Effector memory CD4-positive, alpha-beta T cell (primary cell): ENCODE data around the gene SERPINE3.

ENCODE experiments used
- DNase-seq, 3 donors: peaks; one replicate each; pipeline ENCODE4 v3.0.0-alpha.2; 2020
- H3K27ac ChIP-seq: 2 replicates; pipeline ENCODE4 v1.7.0; 2013; ENCODE audit warnings: mild to moderate bottlenecking, low read length, moderate library complexity; ENCODE audit not compliant: insufficient read depth, poor library complexity, severe bottlenecking
- H3K27me3 ChIP-seq: replicated peaks from 2 replicates; pipeline ENCODE4 v1.7.0; 2013; ENCODE audit warnings: mild to moderate bottlenecking, low read length; ENCODE audit not compliant: insufficient read depth, control insufficient read depth, poor library complexity, severe bottlenecking
- H3K36me3 ChIP-seq: 2 replicates; pipeline ENCODE4 v1.7.0; 2013; ENCODE audit warnings: mild to moderate bottlenecking, low read length, moderate library complexity; ENCODE audit not compliant: control insufficient read depth, insufficient read depth
- H3K4me1 ChIP-seq: 2 replicates; pipeline ENCODE4 v1.7.0; 2013; ENCODE audit warnings: low read length, mild to moderate bottlenecking; ENCODE audit not compliant: control insufficient read depth, insufficient read depth, poor library complexity, severe bottlenecking
- H3K4me3 ChIP-seq: 2 replicates; pipeline ENCODE4 v1.7.0; 2013; ENCODE audit warnings: low read length, low read depth, mild to moderate bottlenecking; ENCODE audit not compliant: insufficient read depth, poor library complexity, severe bottlenecking
- H3K9me3 ChIP-seq: 2 replicates; pipeline ENCODE4 v1.7.0; 2013; ENCODE audit warnings: mild to moderate bottlenecking, low read length, moderate library complexity; ENCODE audit not compliant: control insufficient read depth

SERPINE3 gene

GRCh38 chr13:51326777-51327176, 12.7 kb upstream of the SERPINE3 start:
- no peaks in the 10 kb centered on the region for H3K27me3 ChIP-seq
- H3K36me3 ChIP-seq: no peaks in the 10 kb centered on the region
- no peak overlapping the region for H3K4me3 ChIP-seq
- DNase-seq: no peak
- no peaks in the 10 kb centered on the region for H3K4me1 ChIP-seq
- no peak overlapping the region for H3K27ac ChIP-seq
- H3K9me3 ChIP-seq: no peaks in the 10 kb centered on the region

GRCh38 chr13:51327961-51328360, 11.5 kb upstream of the SERPINE3 start:
- Histone ChIP-seq H3K4me3 (no peak overlapping the region), H3K9me3 (no peaks in the 10 kb centered on the region), H3K27ac (no peak overlapping the region), H3K27me3 (no peaks in the 10 kb centered on the region), H3K36me3 (no peaks in the 10 kb centered on the region), H3K4me1 (no peaks in the 10 kb centered on the region)
- no peak for DNase-seq

GRCh38 chr13:51328488-51328887, 11.0 kb upstream of the SERPINE3 start:
- Histone ChIP-seq H3K36me3 (no peaks in the 10 kb centered on the region), H3K4me1 (no peaks in the 10 kb centered on the region), H3K9me3 (no peaks in the 10 kb centered on the region), H3K27me3 (no peaks in the 10 kb centered on the region), H3K27ac (no peak overlapping the region), H3K4me3 (no peak overlapping the region)
- DNase-seq: no peak

GRCh38 chr13:51329606-51330005, 9.9 kb upstream of the SERPINE3 start:
- no peaks in the 10 kb centered on the region for H3K4me1 ChIP-seq
- no peaks in the 10 kb centered on the region for H3K36me3 ChIP-seq
- H3K27ac ChIP-seq: no peak overlapping the region
- no peaks in the 10 kb centered on the region for H3K9me3 ChIP-seq
- no peak overlapping the region for H3K4me3 ChIP-seq
- no peak for DNase-seq
- no peaks in the 10 kb centered on the region for H3K27me3 ChIP-seq

GRCh38 chr13:51330791-51331190, 8.7 kb upstream of the SERPINE3 start:
- DNase-seq: no peak
- H3K4me3 ChIP-seq: no peak overlapping the region
- H3K27ac ChIP-seq: no peak overlapping the region
- no peaks in the 10 kb centered on the region for H3K4me1 ChIP-seq
- no peaks in the 10 kb centered on the region for H3K36me3 ChIP-seq
- no peaks in the 10 kb centered on the region for H3K9me3 ChIP-seq
- H3K27me3 ChIP-seq: no peaks in the 10 kb centered on the region

- Histone ChIP-seq H3K4me1 (no peaks in the 10 kb centered on the region), H3K27ac (no peak overlapping the region), H3K4me3 (no peak overlapping the region), H3K36me3 (no peaks in the 10 kb centered on the region), H3K27me3 (no peaks in the 10 kb centered on the region), H3K9me3 (no peaks in the 10 kb centered on the region)
- no peak for DNase-seq
Observed at GRCh38 chr13:51331354-51331861, 8.1 kb upstream of the SERPINE3 start.

DNA sequence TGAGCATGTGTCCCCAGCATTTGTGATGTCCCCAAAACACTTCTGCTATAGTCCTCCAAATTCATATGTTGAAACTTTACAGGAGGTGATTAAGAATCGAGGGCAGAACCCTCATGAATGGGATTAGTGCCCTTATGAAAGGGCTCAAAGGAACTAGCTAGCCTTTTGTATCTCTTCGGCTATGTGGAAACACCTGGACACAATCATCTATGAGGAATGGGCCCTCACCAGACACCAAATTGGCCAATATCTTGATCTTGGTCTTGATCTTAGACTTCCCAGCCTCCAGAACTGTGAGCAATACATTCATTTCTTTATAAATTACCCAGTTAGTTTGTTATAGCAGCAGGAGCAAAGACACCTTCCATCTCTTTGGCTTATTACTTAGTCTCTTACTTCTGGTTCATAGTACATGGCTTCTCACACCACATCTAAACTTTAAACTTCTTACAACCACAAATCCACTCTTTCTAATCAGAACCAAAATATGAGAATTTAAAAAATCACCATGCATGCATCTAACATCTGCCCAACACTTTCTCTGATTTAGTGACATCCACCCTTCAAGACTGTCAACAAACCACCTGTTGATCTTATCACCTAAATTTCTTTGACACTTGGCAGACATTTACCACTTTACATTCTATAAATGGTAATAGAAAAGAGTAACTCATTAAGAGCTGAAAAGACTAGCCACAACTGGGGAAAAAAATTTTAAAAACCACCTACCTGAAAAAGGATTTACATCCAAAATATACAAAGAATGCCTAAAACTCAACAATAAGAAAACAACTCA, 6.7 kb upstream of the SERPINE3 start:
- Histone ChIP-seq H3K27ac (no peak overlapping the region), H3K9me3 (no peaks in the 10 kb centered on the region), H3K36me3 (no peaks in the 10 kb centered on the region), H3K4me1 (no peaks in the 10 kb centered on the region), H3K27me3 (no peaks in the 10 kb centered on the region), H3K4me3 (no peak overlapping the region)
- no peak for DNase-seq

GRCh38 chr13:51333421-51333820, 6.1 kb upstream of the SERPINE3 start:
- Histone ChIP-seq H3K9me3 (no peaks in the 10 kb centered on the region), H3K27ac (no peak overlapping the region), H3K36me3 (no peaks in the 10 kb centered on the region), H3K4me3 (no peak overlapping the region), H3K27me3 (no peaks in the 10 kb centered on the region), H3K4me1 (no peaks in the 10 kb centered on the region)
- DNase-seq: no peak

DNA sequence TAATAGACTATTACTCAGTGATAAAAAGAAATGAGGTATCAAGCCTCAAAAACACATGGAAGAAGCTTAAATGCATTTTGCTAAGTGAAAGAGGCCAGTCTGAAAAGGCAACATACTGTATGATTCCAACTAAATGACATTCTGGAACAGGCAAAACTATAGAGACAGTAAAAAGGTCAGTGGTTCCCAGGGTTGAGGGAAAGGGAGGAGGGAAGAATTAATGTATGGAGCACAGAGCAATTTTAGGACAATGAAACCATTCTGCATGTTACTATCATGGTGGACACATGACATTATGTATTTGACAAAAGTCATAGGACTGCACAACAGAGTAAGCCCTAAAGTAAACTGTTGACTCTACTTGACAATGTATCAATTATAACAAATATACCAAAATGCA, 5.7 kb upstream of the SERPINE3 start:
- H3K36me3 ChIP-seq: no peaks in the 10 kb centered on the region
- H3K27me3 ChIP-seq: no peaks in the 10 kb centered on the region
- no peak overlapping the region for H3K27ac ChIP-seq
- no peaks in the 10 kb centered on the region for H3K4me1 ChIP-seq
- no peak for DNase-seq
- no peak overlapping the region for H3K4me3 ChIP-seq
- H3K9me3 ChIP-seq: no peaks in the 10 kb centered on the region

GRCh38 chr13:51336746-51337145, 2.7 kb upstream of the SERPINE3 start:
- H3K4me3 ChIP-seq: no peak overlapping the region
- H3K27me3 ChIP-seq: no peaks in the 10 kb centered on the region
- no peaks in the 10 kb centered on the region for H3K36me3 ChIP-seq
- H3K27ac ChIP-seq: no peak overlapping the region
- H3K4me1 ChIP-seq: no peaks in the 10 kb centered on the region
- no peak for DNase-seq
- H3K9me3 ChIP-seq: no peaks in the 10 kb centered on the region
